Neural progenitor cell (in vitro differentiated cells): ENCODE results near the gene FOXN3. TPM values are rescaled to one million over a fixed set of nuclear protein-coding genes. Genes with fewer than 3 reads are reported as not detected.

ENCODE experiments used
- DNase-seq: peaks from one replicate; pipeline ENCODE4 v3.0.0-alpha.2; 2016; ENCODE audit warnings: low spot score
- H2AFZ ChIP-seq: fragments of 200-600 bp; sonication (generic); replicated peaks from 2 replicates; pipeline ENCODE4 v1.6.1; 2016; ENCODE audit warnings: antibody characterized with exemption
- H3F3A ChIP-seq: fragments of 200-600 bp; sonication (generic); 2 replicates; pipeline ENCODE4 v1.6.1; 2016; ENCODE audit warnings: antibody characterized with exemption, low read depth
- H3K27ac ChIP-seq: fragments of 200-600 bp; sonication (generic); 2 replicates; pipeline ENCODE4 v1.5.1; 2016; ENCODE audit warnings: mild to moderate bottlenecking
- H3K27me3 ChIP-seq: fragments of 200-600 bp; sonication (generic); 2 replicates; pipeline ENCODE4 v1.6.1; 2016; ENCODE audit warnings: mild to moderate bottlenecking, moderate library complexity
- H3K36me3 ChIP-seq: fragments of 200-600 bp; sonication (generic); 2 replicates; pipeline ENCODE4 v1.5.1; 2016
- H3K4me1 ChIP-seq: fragments of 200-600 bp; sonication (generic); 2 replicates; pipeline ENCODE4 v1.6.1; 2016; ENCODE audit warnings: mixed run types
- H3K4me2 ChIP-seq: fragments of 200-600 bp; sonication (generic); 2 replicates; pipeline ENCODE4 v1.6.1; 2016
- H3K4me3 ChIP-seq: fragments of 200-600 bp; sonication (generic); 2 replicates; pipeline ENCODE4 v1.5.1; 2016
- H3K79me2 ChIP-seq: fragments of 200-600 bp; sonication (generic); 2 replicates; pipeline ENCODE4 v1.6.1; 2016; ENCODE audit warnings: low read depth
- H3K9ac ChIP-seq: fragments of 200-600 bp; sonication (generic); 2 replicates; pipeline ENCODE4 v1.6.1; 2016
- H3K9me3 ChIP-seq: fragments of 200-600 bp; sonication (generic); 2 replicates; pipeline ENCODE4 v1.5.1; 2016; ENCODE audit warnings: low read depth
- H4K20me1 ChIP-seq: fragments of 200-600 bp; sonication (generic); 2 replicates; pipeline ENCODE4 v1.6.1; 2016; ENCODE audit warnings: low read depth
- H3K27ac Mint-ChIP-seq: 3 replicates; pipeline ENCODE4 v1.8.0; 2021; ENCODE audit warnings: mixed read lengths
- H3K27me3 Mint-ChIP-seq: 2 replicates; pipeline ENCODE4 v1.8.0; 2022; ENCODE audit warnings: low read depth, mild to moderate bottlenecking, inconsistent platforms, moderate library complexity, mixed read lengths; ENCODE audit not compliant: insufficient read depth
- H3K36me3 Mint-ChIP-seq: 3 replicates; pipeline ENCODE4 v1.8.0; 2021; ENCODE audit warnings: mixed read lengths
- H3K4me1 Mint-ChIP-seq: 3 replicates; pipeline ENCODE4 v1.8.0; 2021; ENCODE audit warnings: mixed read lengths
- H3K4me3 Mint-ChIP-seq: 3 replicates; pipeline ENCODE4 v1.8.0; 2021; ENCODE audit warnings: mild to moderate bottlenecking, moderate library complexity, mixed read lengths
- H3K9me3 Mint-ChIP-seq: 3 replicates; pipeline ENCODE4 v1.8.0; 2020; ENCODE audit warnings: mixed read lengths
- CTCF ChIP-seq: fragments of 200-600 bp; sonication (generic); IDR thresholded peaks from 2 replicates; pipeline ENCODE4 v1.5.1; 2017; ENCODE audit warnings: antibody characterized with exemption, mild to moderate bottlenecking
- EZH2 ChIP-seq: fragments of 200-600 bp; sonication (generic); IDR thresholded peaks from 2 replicates; pipeline ENCODE4 v1.6.1; 2017; ENCODE audit warnings: antibody characterized with exemption, mild to moderate bottlenecking, moderate library complexity
- EZH2phosphoT487 ChIP-seq: fragments of 200-600 bp; sonication (generic); IDR thresholded peaks from 2 replicates; pipeline ENCODE4 v1.6.1; 2017; ENCODE audit warnings: antibody characterized with exemption
- total RNA-seq: library from RNA; depleted of rRNA; stranded (reverse); fragments of >200 nt; gene quantifications from 2 replicates; pipeline ENCODE4 v1.2.3, GENCODE V29; 2015; ENCODE audit warnings: low replicate concordance

Gene FOXN3
- total RNA-seq, 1 donor from 2014 or later = 39.5 TPM

DNA sequence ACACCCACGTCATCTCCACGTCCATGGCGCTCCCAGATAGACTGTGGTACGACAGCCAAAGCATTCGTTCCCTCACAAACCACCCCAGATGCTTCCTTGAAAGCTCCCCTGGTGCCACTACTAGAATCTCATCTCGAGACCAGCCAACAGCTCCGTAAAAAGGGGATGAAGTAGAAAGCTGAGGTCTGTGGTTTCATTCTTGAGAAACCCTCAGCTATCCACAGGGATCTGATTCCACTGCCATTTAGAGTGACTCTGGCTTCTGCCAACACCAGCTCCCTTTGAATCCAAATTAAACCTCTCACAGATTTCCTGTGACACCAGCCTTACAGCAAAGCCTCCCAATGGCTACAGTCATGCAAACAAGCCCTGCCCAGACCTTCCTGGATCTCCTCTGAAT is 18.5 kb upstream of the FOXN3 start:
- TF ChIP-seq CTCF (no peak), EZH2 (no peak), EZH2phosphoT487 (no peak)
- Mint-ChIP-seq H3K4me3 (no peak overlapping the region), H3K9me3 (no peaks in the 10 kb centered on the region), H3K27ac (no peak overlapping the region), H3K4me1 (peaks cover 3% of the 10 kb centered on the region), H3K27me3 (no peaks in the 10 kb centered on the region), H3K36me3 (no peaks in the 10 kb centered on the region)
- H3K27me3 ChIP-seq = no peaks in the 10 kb centered on the region
- no peak overlapping the region for H3K9ac ChIP-seq
- H3K9me3 ChIP-seq = no peaks in the 10 kb centered on the region
- H3K79me2 ChIP-seq = no peaks in the 10 kb centered on the region
- H3K4me2 ChIP-seq = no peak overlapping the region
- H3K4me3 ChIP-seq = no peak overlapping the region
- no peak overlapping the region for H2AFZ ChIP-seq
- H3K4me1 ChIP-seq = peaks cover 3% of the 10 kb centered on the region
- no peak overlapping the region for H3K27ac ChIP-seq
- no peaks in the 10 kb centered on the region for H4K20me1 ChIP-seq
- no peak for DNase-seq
- no peaks in the 10 kb centered on the region for H3K36me3 ChIP-seq
- no peaks in the 10 kb centered on the region for H3F3A ChIP-seq

DNA sequence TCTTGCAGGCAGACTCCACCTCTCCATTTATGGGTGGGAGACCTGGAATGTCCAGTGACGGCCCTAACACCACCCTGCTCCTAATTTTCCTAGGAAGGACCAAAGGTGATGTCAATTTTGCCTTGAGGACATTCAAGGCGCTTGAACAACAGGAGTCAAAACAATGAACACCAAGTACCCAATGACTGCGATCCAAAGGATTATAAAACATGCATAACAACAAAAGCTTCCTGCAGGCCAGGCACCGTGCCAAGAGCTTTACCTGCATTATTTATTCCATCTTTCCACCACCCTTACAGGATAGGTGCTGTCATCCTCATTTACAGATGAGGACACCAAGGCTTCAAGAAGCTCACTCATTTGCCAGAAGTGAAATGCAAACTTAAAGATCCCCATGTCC is 15.2 kb upstream of the FOXN3 start:
- no peaks in the 10 kb centered on the region for H3F3A ChIP-seq
- no peak for DNase-seq
- Mint-ChIP-seq H3K36me3 (no peaks in the 10 kb centered on the region), H3K4me1 (peaks cover 23% of the 10 kb centered on the region), H3K27me3 (no peaks in the 10 kb centered on the region), H3K9me3 (no peaks in the 10 kb centered on the region), H3K27ac (peak overlapping the region; percentile 15), H3K4me3 (no peak overlapping the region)
- no peaks in the 10 kb centered on the region for H3K79me2 ChIP-seq
- H4K20me1 ChIP-seq = no peaks in the 10 kb centered on the region
- no peak overlapping the region for H2AFZ ChIP-seq
- H3K4me3 ChIP-seq = no peak overlapping the region
- H3K4me2 ChIP-seq = no peak overlapping the region
- no peak for TF ChIP-seq EZH2phosphoT487
- TF ChIP-seq CTCF = no peak
- no peak for TF ChIP-seq EZH2
- H3K4me1 ChIP-seq = peaks cover 28% of the 10 kb centered on the region
- no peak overlapping the region for H3K27ac ChIP-seq
- no peaks in the 10 kb centered on the region for H3K27me3 ChIP-seq
- no peak overlapping the region for H3K9ac ChIP-seq
- H3K9me3 ChIP-seq = no peaks in the 10 kb centered on the region
- no peaks in the 10 kb centered on the region for H3K36me3 ChIP-seq

- no peak overlapping the region for H3K4me3 Mint-ChIP-seq
- TF ChIP-seq CTCF (no peak), EZH2 (no peak), EZH2phosphoT487 (no peak)
- peaks cover 2% of the 10 kb centered on the region for H3K36me3 Mint-ChIP-seq
- no peak overlapping the region for H3K9ac ChIP-seq
- no peaks in the 10 kb centered on the region for H3K79me2 ChIP-seq
- no peak overlapping the region for H2AFZ ChIP-seq
- H3K36me3 ChIP-seq = no peaks in the 10 kb centered on the region
- peaks cover 26% of the 10 kb centered on the region for H3K4me1 Mint-ChIP-seq
- H3K9me3 Mint-ChIP-seq = peaks cover 6% of the 10 kb centered on the region
- no peaks in the 10 kb centered on the region for H3K27me3 ChIP-seq
- no peak overlapping the region for H3K27ac ChIP-seq
- H3K4me3 ChIP-seq = no peak overlapping the region
- no peak for DNase-seq
- H3K27ac Mint-ChIP-seq = no peak overlapping the region
- no peak overlapping the region for H3K4me2 ChIP-seq
- H4K20me1 ChIP-seq = no peaks in the 10 kb centered on the region
- H3K9me3 ChIP-seq = no peaks in the 10 kb centered on the region
- no peaks in the 10 kb centered on the region for H3K27me3 Mint-ChIP-seq
- H3F3A ChIP-seq = no peaks in the 10 kb centered on the region
- peaks cover 28% of the 10 kb centered on the region for H3K4me1 ChIP-seq
Measured at GRCh38 chr14:89430391-89431236, 13.6 kb upstream of the FOXN3 start.
